DLD1 (cell line): Measurements from ENCODE around the gene SLC16A1.
"Not testable (repeated sequence)": the region's sequence is repeated elsewhere in the genome, so short reads cannot be mapped to it uniquely, and the experiment has no call there.

ENCODE experiments used
- in situ Hi-C: cut with HindIII; loops from 2 replicates; pipeline ENCODE4 v1.10.0; 2017; ENCODE audit warnings: low sequenced_read_pairs

Gene SLC16A1

DNA sequence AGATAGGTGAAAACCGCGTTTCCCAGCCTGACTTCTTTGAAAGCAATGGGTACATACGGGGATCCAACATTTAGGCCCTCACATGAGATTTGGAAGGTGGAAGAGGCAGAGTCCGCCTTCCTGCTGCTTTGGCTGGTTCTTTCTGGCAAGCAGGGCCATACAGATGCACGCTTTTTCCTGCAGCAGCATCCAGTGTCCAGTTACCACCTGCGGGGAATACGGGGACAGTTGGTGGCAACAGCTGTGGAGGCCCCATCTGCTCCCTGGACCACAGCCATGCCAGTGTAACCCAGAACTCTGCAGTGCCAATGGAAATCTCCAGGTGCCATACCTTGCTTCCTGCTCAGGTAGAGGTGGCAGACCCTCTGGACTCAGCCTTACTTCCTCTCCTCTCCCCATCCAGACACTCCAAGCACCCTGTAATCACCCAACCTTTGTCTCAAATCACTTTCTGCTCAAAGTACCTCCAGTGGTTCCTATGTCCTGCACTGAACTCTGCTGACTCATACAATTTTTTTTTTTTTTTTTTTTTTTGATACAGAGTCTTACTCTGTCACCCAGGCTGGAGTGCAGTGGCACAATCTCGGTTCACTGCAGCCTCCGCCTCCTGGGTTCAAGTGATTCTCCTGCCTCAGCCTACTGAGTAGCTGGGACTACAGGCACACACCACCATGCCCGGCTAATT is 68.3 kb downstream of the SLC16A1 start:
- in situ Hi-C loops, result no loop called here

DNA sequence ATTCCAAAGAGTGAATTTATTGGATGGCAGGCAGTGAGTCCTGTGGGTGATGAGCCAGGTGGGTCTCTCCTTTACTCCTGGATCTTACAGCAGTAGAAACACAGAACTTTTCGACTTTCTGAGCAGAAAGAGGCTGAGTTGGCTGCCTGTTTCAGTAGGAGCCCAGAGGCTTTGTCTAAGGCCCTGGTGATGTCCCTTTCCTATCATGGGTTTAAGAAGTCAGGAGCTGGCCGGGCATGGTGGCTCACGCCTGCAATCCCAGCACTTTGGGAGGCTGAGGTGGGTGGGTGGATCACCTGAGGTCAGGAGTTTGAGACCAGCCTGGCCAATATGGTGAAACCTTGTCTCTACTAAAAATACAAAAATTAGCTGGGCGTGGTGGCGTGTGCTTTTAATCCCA is 71.0 kb downstream of the SLC16A1 start:
- in situ Hi-C loops, result not testable (repeated sequence)

DNA sequence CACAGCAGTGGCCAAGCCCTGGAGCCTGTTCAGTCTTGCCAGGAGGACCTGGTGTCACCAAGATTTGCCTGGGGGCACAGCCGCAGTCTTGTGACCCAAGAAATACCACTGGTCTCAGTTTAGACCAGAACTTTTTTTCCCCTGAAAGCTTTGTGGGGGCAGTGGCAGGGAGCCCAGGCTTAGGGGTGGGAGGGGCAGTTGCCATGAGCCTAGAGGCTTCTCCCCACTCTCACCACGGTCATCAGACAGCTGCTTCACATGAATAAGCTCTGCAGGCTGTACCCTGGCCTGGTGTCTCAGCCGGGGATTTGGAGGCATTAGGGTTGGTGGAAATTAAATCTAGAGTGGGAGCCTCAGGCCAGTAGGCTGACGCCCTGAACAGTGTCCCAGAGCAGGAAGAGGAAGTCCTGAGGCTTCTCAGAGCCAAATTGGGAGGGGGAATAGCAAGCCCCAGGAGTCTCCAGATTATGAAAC is 73.7 kb downstream of the SLC16A1 start:
- in situ Hi-C loops, result no loop called here

DNA sequence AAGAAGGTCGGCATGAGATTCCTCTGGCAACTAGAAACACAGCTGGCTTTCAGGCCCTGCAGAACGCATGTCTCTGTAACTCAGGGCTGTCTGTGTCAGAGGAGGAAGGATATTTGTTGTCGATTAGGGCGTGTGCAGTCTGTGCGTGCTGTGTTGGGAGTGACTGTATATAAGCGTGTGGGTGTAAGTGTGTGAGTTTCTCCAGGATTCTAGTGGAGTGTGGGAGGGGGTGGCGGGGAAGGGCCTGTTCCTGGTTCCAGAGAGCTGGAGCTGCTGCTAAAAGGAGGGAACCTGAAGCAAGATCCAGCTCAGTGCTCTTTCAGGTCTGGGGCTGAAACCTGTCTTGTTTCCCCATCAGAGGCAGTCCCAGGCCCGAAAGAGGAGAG is 74.3 kb downstream of the SLC16A1 start:
- in situ Hi-C loops, result no loop called here

DNA sequence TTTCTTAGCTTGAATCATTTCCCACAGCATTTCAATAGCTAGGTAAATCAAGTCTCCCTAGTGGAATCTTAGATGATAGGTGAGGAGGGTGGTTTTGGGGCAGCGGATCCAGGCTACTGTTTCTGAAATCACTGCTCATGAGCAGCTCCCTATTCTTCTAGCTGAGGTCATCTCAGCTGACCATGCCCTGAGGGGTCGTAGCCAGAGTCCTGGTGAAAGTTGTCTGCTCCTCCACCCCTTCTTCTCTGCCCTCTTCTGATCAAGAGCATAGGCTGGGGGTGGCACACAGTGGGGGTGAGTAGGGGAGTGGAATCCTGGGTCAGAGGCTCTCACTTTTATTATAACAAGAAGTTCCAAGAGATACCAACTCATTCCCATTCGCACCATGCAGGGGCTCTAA is 76.2 kb downstream of the SLC16A1 start:
- in situ Hi-C loops, result loop anchor here (10.0 kb wide), 1 partner anchor 165 kb away; the partner anchor contains the start of gene PPM1J

DNA sequence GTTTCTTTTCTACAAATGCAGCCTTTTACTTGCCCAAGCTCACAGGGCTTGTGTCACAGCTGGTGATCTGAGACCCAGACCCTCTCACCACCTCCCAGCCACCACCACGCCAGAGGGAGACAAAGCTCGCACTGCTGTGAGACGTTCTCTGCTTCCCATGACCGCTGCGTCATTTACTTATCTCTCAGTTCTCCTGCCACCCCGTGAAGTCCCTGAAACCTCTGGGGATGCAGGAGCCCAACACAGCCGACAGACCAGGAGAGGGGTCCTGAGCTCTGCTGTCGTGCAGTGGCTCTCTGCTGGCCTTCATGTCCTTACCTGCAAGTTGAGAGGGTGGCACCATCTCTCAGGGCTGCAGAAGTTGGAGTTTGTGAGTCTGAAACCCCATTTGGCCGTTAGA is 77.7 kb downstream of the SLC16A1 start:
- in situ Hi-C loops, result loop anchor here (10.0 kb wide), 1 partner anchor 164 kb away; the partner anchor contains the start of gene PPM1J

DNA sequence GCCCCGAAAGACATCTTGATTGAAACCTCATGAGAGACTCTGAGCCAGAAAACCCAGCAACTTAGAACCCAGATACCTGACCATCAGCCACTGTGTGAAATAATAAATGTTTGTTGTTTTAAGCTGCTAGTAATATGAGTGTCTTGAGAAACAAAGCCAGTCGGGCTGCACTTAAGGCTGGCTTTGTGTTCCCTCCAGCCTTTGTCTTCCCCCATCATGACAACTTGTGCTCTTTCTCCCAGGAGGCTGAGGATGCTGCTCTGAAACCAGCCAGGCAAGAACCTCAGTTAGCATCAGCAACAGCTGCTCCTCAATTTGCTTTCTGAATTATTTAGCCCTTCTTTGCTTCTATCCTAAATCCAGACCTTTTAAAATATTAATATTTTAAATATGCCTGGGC is 78.2 kb downstream of the SLC16A1 start:
- in situ Hi-C loops, result loop anchor here (10.0 kb wide), 1 partner anchor 163 kb away; the partner anchor contains the start of gene PPM1J

DNA sequence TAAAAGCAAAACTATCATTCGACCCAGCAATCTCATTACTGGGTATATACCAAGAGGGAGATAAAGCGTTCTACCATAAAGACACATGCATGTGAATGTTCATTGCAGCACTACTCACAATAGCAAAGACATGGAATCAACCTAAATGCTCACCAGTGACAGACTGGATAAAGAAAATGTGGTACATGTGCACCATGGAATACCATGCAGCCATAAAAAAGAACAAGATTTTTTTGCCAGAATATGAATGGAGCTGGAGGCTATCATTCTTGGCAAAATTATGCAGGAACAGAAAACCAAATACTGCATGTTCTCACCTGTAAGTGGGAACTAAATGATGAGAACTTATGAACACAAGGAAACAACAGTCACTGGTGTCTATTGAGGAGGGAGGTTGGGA is 79.7 kb downstream of the SLC16A1 start:
- in situ Hi-C loops, result loop anchor here (10.0 kb wide), 1 partner anchor 162 kb away; the partner anchor contains the start of gene PPM1J

DNA sequence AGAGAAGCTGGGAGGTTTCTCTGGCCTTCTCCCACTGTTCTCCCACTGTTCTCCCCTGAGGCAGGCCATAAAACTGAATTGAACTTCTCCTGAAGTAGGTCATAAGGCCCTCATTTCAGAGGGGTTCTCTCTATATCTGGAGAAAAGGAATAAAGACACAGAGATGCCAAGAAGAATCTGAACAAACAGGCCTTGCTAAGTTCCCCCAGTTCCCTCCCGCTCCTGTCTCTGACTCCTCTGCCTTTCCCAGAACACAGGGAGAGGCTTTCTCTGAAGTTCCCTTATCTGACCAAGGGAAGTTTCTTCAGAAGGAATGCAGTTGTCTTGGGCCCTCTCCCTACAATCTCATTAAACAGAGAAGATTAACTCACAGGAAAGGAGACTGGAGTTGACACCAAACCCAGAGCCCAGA is 83.4 kb downstream of the SLC16A1 start:
- in situ Hi-C loops, result loop anchor here (10.0 kb wide), 1 partner anchor 158 kb away; the partner anchor contains the start of gene PPM1J

DNA sequence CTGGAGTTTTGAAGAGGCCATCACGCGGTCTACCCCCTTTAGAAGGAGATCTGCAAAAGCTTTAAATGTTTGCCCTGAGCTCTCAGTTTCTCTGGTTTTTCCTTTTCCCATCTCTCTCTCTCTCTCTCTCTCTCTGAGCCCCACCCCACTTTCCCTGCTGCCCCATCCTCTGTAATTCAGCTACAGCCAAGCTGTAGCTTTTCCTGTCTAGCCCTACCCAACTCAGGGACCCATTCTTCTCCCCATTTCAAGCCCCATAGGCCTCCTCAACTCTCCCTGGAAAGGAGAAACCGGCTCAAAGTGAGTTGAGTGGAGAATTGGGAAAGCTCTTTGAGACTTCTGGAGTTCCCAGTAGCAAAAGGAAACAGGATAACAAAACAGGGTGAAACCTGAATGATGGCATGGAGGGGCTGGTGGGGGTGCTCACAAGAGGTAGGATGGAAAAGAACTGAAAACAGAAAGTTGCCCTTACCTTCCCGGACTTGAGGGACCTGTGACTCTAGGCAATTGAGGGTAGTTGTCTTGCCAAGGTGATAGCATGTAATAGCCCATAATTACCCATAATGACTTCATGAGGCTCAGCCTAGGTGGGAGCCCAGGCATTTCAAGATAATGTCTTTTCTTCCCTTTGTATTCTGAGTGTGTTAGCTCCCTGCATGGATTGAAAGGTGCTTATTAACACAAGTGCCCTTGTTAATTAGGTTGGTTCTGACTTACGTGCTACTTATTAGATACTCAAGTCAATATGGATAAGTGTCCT is 84.9 kb downstream of the SLC16A1 start:
- in situ Hi-C loops, result loop anchor here (10.0 kb wide), 1 partner anchor 156 kb away; the partner anchor contains the start of gene PPM1J

DNA sequence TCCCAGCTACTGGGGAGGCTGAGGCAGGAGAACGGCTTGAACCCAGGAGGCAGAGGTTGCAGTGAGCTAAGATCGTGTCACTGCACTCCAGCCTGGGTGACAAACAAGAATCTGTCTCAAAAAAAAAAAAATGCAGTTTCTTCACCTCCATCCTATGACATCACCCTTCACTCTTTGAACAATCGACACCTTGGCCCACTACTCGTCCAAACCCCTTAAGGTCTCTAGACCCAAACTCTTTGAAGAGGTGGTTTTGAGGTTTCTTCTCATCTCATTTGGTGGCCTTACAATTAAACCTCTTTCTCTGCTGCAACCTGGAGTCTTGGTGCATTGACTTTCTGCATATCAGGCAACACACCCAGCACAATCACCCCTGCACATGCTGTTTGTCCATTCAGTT is 86.1 kb downstream of the SLC16A1 start:
- in situ Hi-C loops, result loop anchor here (10.0 kb wide), 1 partner anchor 155 kb away; the partner anchor contains the start of gene PPM1J

DNA sequence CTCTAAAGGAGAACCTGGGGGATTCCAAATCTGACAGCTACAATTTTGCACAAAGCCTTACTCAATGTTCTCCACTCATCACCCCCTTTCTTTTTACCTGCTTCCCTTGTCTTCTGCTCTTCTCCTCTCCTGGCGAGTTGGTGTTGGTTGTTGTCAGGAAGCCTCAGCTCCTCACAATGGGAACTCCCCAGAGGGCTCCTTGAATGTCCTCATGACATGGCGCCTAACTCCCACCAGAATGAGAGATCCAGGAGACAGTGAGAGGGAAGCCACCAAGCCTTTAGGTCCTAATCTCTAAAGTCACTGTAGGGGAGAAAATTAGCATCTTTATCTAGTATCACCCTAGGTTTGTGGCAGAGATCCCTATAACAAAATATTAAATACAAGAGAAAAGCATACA is 87.8 kb downstream of the SLC16A1 start:
- in situ Hi-C loops, result no loop called here

DNA sequence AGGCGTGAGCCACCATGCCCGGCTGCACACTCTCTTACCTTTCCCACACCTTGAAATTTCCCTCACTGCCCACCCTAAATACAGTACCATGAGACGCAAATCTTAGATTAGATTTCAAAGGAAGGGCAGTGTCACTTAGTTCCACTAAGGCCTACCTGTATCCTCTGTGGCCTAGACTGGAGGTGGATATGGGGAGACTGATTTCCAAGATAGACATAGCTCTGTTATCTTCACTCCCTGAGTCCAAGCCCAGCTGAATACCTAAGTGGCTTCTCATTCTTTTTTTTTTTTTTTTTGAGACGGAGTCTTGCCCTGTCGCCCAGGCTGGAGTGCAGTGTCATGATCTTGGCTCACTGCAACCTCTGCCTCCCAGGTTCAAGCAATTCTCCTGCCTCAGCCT is 89.0 kb downstream of the SLC16A1 start:
- in situ Hi-C loops, result no loop called here

DNA sequence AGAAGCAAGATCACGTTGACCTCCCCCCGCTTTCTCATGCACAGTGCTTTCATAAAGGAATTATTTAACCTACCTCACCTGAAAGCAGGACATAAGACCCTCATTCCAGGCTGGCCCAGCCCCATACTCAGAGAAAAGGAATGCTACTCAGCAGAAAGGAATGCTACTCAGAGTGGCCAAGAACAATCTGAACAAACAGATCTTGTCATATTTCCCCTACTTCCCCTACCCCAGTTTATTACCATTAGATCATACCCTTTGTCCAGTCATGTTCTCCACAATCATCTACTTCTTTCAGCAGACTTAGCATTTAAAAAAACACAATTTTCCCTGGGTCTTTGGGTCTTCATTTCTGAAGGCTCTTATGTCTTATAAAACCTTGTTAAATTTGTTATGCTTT is 89.8 kb downstream of the SLC16A1 start:
- in situ Hi-C loops, result no loop called here

DNA sequence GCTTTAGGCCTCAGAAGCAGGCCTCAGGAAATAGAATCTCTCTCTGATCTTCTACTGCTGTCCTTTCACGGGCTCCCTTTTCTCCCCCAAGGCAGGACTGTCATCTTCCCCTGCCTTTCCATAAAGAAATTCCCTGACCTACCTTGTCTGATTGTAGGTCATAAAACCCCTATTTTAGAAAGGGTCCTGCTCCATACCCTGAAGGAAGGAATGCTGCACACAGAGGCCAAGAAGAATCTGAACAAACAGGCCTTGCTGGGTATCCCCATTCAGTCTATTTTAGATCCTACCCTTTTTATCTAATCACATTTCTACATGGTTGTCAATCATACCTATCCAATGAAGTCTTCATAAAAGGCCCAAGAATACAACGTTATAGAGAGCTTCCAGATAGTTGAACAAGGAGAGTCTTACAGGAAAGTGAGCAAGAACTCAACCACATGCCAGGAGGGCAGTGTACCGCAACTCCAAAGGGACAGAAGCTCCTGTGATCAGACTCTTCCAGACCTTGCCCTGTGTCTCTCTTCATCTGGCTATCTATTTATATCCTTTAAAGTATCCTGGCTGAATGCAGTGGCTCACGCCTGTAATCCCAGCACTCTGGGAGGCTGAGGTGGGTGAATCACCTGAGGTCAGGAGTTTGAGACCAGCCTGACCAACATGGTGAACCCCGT is 93.1 kb downstream of the SLC16A1 start:
- in situ Hi-C loops, result no loop called here
